H9 (cell line): ENCODE results near the gene NUP155. TPM values are rescaled to one million over a fixed set of nuclear protein-coding genes. Genes with fewer than 3 reads are reported as not detected.
A peak's percentile ranks its signal among the peaks of the same experiment; 100 is the strongest.
"Not testable (repeated sequence)": the region's sequence is repeated elsewhere in the genome, so short reads cannot be mapped to it uniquely, and the experiment has no call there.

Source experiments
- DNase-seq: peaks from one replicate; pipeline ENCODE4 v3.0.0-alpha.2; 2017
- H2AFZ ChIP-seq: one replicate; pipeline ENCODE4 v1.6.1; 2013; ENCODE audit warnings: mild to moderate bottlenecking, low read length, control low read depth, moderate library complexity
- H2AK5ac ChIP-seq: 2 replicates; pipeline ENCODE4 v1.6.1; 2013; ENCODE audit warnings: low read length, control low read depth, mixed read lengths; ENCODE audit not compliant: insufficient read length
- H2BK120ac ChIP-seq: one replicate; pipeline ENCODE4 v1.6.1; 2013; ENCODE audit warnings: low read depth, mild to moderate bottlenecking, low read length, control low read depth, inconsistent platforms; ENCODE audit not compliant: poor library complexity, severe bottlenecking
- H2BK12ac ChIP-seq: 2 replicates; pipeline ENCODE4 v1.6.1; 2013; ENCODE audit warnings: low read length, control low read depth, mixed read lengths, low read depth; ENCODE audit not compliant: insufficient read length
- H2BK15ac ChIP-seq: 2 replicates; pipeline ENCODE4 v1.6.1; 2013; ENCODE audit warnings: low read depth, low read length, control low read depth
- H2BK20ac ChIP-seq: one replicate; pipeline ENCODE4 v1.6.1; 2013; ENCODE audit warnings: low read depth, mild to moderate bottlenecking, low read length, control low read depth, inconsistent platforms; ENCODE audit not compliant: poor library complexity, severe bottlenecking
- H2BK5ac ChIP-seq: 2 replicates; pipeline ENCODE4 v1.6.1; 2013; ENCODE audit warnings: low read length, control low read depth, mixed read lengths; ENCODE audit not compliant: insufficient read length
- H3K14ac ChIP-seq: 2 replicates; pipeline ENCODE4 v1.6.1; 2013; ENCODE audit warnings: low read length, control low read depth; ENCODE audit not compliant: insufficient read depth
- H3K18ac ChIP-seq: 2 replicates; pipeline ENCODE4 v1.6.1; 2013; ENCODE audit warnings: low read depth, mild to moderate bottlenecking, mixed read lengths, low read length, control low read depth; ENCODE audit not compliant: insufficient read length
- H3K23ac ChIP-seq: 2 replicates; pipeline ENCODE4 v1.6.1; 2013; ENCODE audit warnings: low read length, control low read depth, mixed read lengths, low read depth; ENCODE audit not compliant: insufficient read length
- H3K23me2 ChIP-seq: 2 replicates; pipeline ENCODE4 v1.6.1; 2013; ENCODE audit warnings: low read depth, mild to moderate bottlenecking, mixed read lengths, low read length, control low read depth; ENCODE audit not compliant: insufficient read length, poor library complexity, severe bottlenecking
- H3K27ac ChIP-seq: 2 replicates; pipeline ENCODE4 v1.5.1; 2013; ENCODE audit warnings: low read length, control low read depth, mixed read lengths, low read depth; ENCODE audit not compliant: insufficient read length
- H3K27me3 ChIP-seq: 2 replicates; pipeline ENCODE4 v1.6.1; 2013; ENCODE audit warnings: low read length, control low read depth, inconsistent platforms; ENCODE audit not compliant: insufficient read depth
- H3K4ac ChIP-seq: 2 replicates; pipeline ENCODE4 v1.6.1; 2013; ENCODE audit warnings: low read depth, mild to moderate bottlenecking, control low read depth, inconsistent platforms, low read length, moderate library complexity
- H3K4me1 ChIP-seq: 2 replicates; pipeline ENCODE4 v1.6.1; 2013; ENCODE audit warnings: low read length, control low read depth, inconsistent platforms; ENCODE audit not compliant: insufficient read depth
- H3K4me2 ChIP-seq: 2 replicates; pipeline ENCODE4 v1.6.1; 2013; ENCODE audit warnings: low read length, control low read depth, mixed read lengths; ENCODE audit not compliant: insufficient read length, insufficient read depth
- H3K56ac ChIP-seq: 2 replicates; pipeline ENCODE4 v1.6.1; 2013; ENCODE audit warnings: low read depth, mild to moderate bottlenecking, mixed read lengths, low read length, control low read depth; ENCODE audit not compliant: insufficient read length
- H3K79me1 ChIP-seq: 2 replicates; pipeline ENCODE4 v1.6.1; 2013; ENCODE audit warnings: low read depth, mild to moderate bottlenecking, moderate library complexity, low read length, control low read depth, inconsistent platforms; ENCODE audit not compliant: insufficient read depth, poor library complexity, severe bottlenecking
- H3K79me2 ChIP-seq: 2 replicates; pipeline ENCODE4 v1.6.1; 2013; ENCODE audit warnings: low read length, control low read depth, inconsistent platforms; ENCODE audit not compliant: insufficient read depth
- H3K9ac ChIP-seq: 2 replicates; pipeline ENCODE4 v1.6.1; 2013; ENCODE audit warnings: low read length, control low read depth, mixed read lengths; ENCODE audit not compliant: insufficient read length; ENCODE audit errors: extremely low read depth
- H3K9me3 ChIP-seq: one replicate; pipeline ENCODE4 v1.6.1; 2013; ENCODE audit warnings: low read depth, low read length, inconsistent platforms; ENCODE audit not compliant: control insufficient read depth
- H3T11ph ChIP-seq: one replicate; pipeline ENCODE4 v1.6.1; 2013; ENCODE audit warnings: mild to moderate bottlenecking, low read length, control low read depth, inconsistent platforms
- H4K20me1 ChIP-seq: one replicate; pipeline ENCODE4 v1.6.1; 2013; ENCODE audit not compliant: control insufficient read depth, insufficient read length, insufficient read depth
- H4K5ac ChIP-seq: 2 replicates; pipeline ENCODE4 v1.6.1; 2013; ENCODE audit warnings: low read depth, mild to moderate bottlenecking, mixed read lengths, low read length, control low read depth; ENCODE audit not compliant: insufficient read length
- H4K8ac ChIP-seq: replicated peaks from 2 replicates; pipeline ENCODE4 v1.6.1; 2013; ENCODE audit warnings: low read length, control low read depth, mixed read lengths, low read depth; ENCODE audit not compliant: insufficient read length
- H4K91ac ChIP-seq: 2 replicates; pipeline ENCODE4 v1.6.1; 2013; ENCODE audit warnings: low read depth, mild to moderate bottlenecking, moderate library complexity, mixed read lengths, low read length, control low read depth; ENCODE audit not compliant: insufficient read length
- H3K27ac Mint-ChIP-seq, 3 experiments: 2 replicates in 2 of 3; 3 replicates in 1 of 3; pipeline ENCODE4 v1.8.0; 2020 to 2021; ENCODE audit warnings: mixed read lengths in 3 of 3, mild to moderate bottlenecking in 1 of 3, moderate library complexity in 1 of 3
- H3K27me3 Mint-ChIP-seq: 2 replicates; pipeline ENCODE4 v1.8.0; 2021; ENCODE audit warnings: low read depth, mild to moderate bottlenecking, moderate library complexity, mixed read lengths
- H3K36me3 Mint-ChIP-seq, 3 experiments: 2 replicates in 2 of 3; 3 replicates in 1 of 3; pipeline ENCODE4 v1.8.0; 2020 to 2021; ENCODE audit warnings: low read depth in 3 of 3, mixed read lengths in 3 of 3; ENCODE audit not compliant: insufficient read depth in 1 of 3
- H3K4me1 Mint-ChIP-seq, 2 experiments: 2 replicates each; pipeline ENCODE4 v1.8.0; 2020; ENCODE audit warnings: mixed read lengths in 2 of 2
- H3K4me3 Mint-ChIP-seq, 2 experiments: 2 replicates in 1 of 2; 3 replicates in 1 of 2; pipeline ENCODE4 v1.8.0; 2020 to 2021; ENCODE audit warnings: mild to moderate bottlenecking in 2 of 2, mixed read lengths in 2 of 2, moderate library complexity in 1 of 2
- H3K9me3 Mint-ChIP-seq, 2 experiments: 2 replicates in 1 of 2; 3 replicates in 1 of 2; pipeline ENCODE4 v1.8.0; 2020; ENCODE audit warnings: mild to moderate bottlenecking in 2 of 2, mixed read lengths in 2 of 2, moderate library complexity in 1 of 2
- WGBS: extraction: QIAGEN DNeasy Blood & Tissue Kit; methylation state at CpG from one replicate; pipeline ENCODE4 v1.1.7; 2013; ENCODE audit warnings: missing lambda C conversion rate, low lambda C conversion rate, mixed read lengths; ENCODE audit not compliant: insufficient read length; ENCODE audit errors: extremely low coverage; 5-methylcytosine and 5-hydroxymethylcytosine counted together
- total RNA-seq: library from RNA; stranded (reverse); gene quantifications from 2 replicates; pipeline ENCODE4 v1.2.1, GENCODE V29; 2021
- TF ChIP-seq, protein P1 (sequence below): fragments of 200-600 bp; sonication (generic); conservative IDR thresholded peaks from 3 replicates; pipeline ENCODE4 v1.8.0; 2021; ENCODE audit warnings: antibody characterized with exemption, mild to moderate bottlenecking

NUP155 gene
- total RNA-seq, 1 experiment from 2014 or later: 82.4 TPM

GRCh38 chr5:37272511-37272910 is 98.4 kb downstream of the NUP155 start:
- no peak for DNase-seq

DNA sequence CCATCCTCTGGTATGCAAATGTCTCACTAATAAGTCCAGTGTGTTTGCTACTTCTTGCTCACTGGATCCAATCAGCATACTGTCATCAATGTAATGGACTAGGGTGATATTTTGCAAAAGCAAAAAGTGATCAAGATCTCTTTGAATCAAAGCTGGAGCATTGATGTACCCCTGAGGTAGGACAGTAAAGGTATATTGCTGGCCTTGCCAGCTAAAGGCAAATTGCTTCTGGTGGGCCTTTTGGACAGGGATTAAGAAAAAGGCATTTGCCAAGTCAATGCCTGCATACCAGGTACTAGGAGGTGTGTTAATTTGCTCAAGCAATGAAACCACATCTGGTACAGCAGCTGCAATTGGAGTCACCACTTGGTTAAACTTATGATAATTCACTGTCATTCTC is 102.8 kb downstream of the NUP155 start:
- not testable (repeated sequence) for H3K23ac ChIP-seq, H3K14ac ChIP-seq, H2BK120ac ChIP-seq, H3K56ac ChIP-seq, H3K27ac Mint-ChIP-seq, H3K4me1 Mint-ChIP-seq, H3K4me1 ChIP-seq, H3K4me3 Mint-ChIP-seq, H2BK12ac ChIP-seq, H2AK5ac ChIP-seq, H4K5ac ChIP-seq, H3K27me3 ChIP-seq, H2BK5ac ChIP-seq, H4K20me1 ChIP-seq, H3K9ac ChIP-seq, H4K8ac ChIP-seq, H3T11ph ChIP-seq, H3K79me1 ChIP-seq, H2BK15ac ChIP-seq, H2BK20ac ChIP-seq, H3K27me3 Mint-ChIP-seq, H3K23me2 ChIP-seq, H3K18ac ChIP-seq, H2AFZ ChIP-seq, H3K4me2 ChIP-seq, DNase-seq, H4K91ac ChIP-seq, H3K79me2 ChIP-seq, H3K27ac ChIP-seq, H3K9me3 ChIP-seq, H3K4ac ChIP-seq
- Mint-ChIP-seq H3K9me3 (peaks cover 19 to 28% of the 10 kb centered on the region in 2 experiments; a peak in 4 of 5 replicates), H3K36me3 (peaks cover 2 to 10% (median 5%) of the 10 kb centered on the region in 3 experiments; a peak in 4 of 7 replicates)

More at GRCh38 chr5:37272511-37272910, 98.4 kb downstream of the NUP155 start:
- Mint-ChIP-seq H3K36me3 (peaks cover 2 to 6% (median 5%) of the 10 kb centered on the region in 3 experiments; a peak in 2 of 7 replicates), H3K27ac (no peak overlapping the region), H3K27me3 (peaks cover 5% of the 10 kb centered on the region; the same call in 1 of the 2 replicates), H3K9me3 (peaks cover 20 to 31% of the 10 kb centered on the region in 2 experiments), H3K4me1 (peaks cover 0 to 4% of the 10 kb centered on the region in 2 experiments; a peak in 1 of 4 replicates), H3K4me3 (no peak overlapping the region)
- Histone ChIP-seq H3K23me2 (no peaks in the 10 kb centered on the region), H2BK12ac (peak overlapping the region; percentile 71), H4K91ac (no peak overlapping the region), H4K8ac (no peak overlapping the region), H2BK20ac (no peak overlapping the region), H3T11ph (no peak overlapping the region), H2AK5ac (no peak overlapping the region), H3K79me2 (no peaks in the 10 kb centered on the region), H3K4me2 (no peak overlapping the region), H3K4me1 (no peaks in the 10 kb centered on the region), H3K56ac (no peak overlapping the region), H3K23ac (no peak overlapping the region), H4K20me1 (no peaks in the 10 kb centered on the region), H3K9ac (no peak overlapping the region), H2BK15ac (no peak overlapping the region), H2BK120ac (no peak overlapping the region), H3K79me1 (no peaks in the 10 kb centered on the region), H4K5ac (no peak overlapping the region), H3K27ac (no peak overlapping the region), H3K14ac (no peak overlapping the region), H3K27me3 (no peaks in the 10 kb centered on the region), H3K9me3 (no peaks in the 10 kb centered on the region), H3K4ac (no peak overlapping the region), H2AFZ (no peak overlapping the region), H3K18ac (no peak overlapping the region), H2BK5ac (no peak overlapping the region)
- TF ChIP-seq, protein P1, sequence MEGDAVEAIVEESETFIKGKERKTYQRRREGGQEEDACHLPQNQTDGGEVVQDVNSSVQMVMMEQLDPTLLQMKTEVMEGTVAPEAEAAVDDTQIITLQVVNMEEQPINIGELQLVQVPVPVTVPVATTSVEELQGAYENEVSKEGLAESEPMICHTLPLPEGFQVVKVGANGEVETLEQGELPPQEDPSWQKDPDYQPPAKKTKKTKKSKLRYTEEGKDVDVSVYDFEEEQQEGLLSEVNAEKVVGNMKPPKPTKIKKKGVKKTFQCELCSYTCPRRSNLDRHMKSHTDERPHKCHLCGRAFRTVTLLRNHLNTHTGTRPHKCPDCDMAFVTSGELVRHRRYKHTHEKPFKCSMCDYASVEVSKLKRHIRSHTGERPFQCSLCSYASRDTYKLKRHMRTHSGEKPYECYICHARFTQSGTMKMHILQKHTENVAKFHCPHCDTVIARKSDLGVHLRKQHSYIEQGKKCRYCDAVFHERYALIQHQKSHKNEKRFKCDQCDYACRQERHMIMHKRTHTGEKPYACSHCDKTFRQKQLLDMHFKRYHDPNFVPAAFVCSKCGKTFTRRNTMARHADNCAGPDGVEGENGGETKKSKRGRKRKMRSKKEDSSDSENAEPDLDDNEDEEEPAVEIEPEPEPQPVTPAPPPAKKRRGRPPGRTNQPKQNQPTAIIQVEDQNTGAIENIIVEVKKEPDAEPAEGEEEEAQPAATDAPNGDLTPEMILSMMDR: no peak
- WGBS: no CpG with 5 or more reads among the region's 1 CpG
